Testis (tissue), 2 donors: ENCODE results near the gene PIGZ.

Source experiments
- CTCF ChIP-seq, 3 experiments: fragments of 450-650 bp in 2 of 3; fragments of 200-600 bp in 1 of 3; sonication (generic) in 1 of 3; IDR thresholded peaks; one replicate each; pipeline ENCODE4 v1.5.1; 2016 to 2019; ENCODE audit warnings: antibody characterized with exemption in 3 of 3, mild to moderate bottlenecking in 2 of 3, moderate library complexity in 1 of 3
- POLR2A ChIP-seq: fragments of 450-650 bp; IDR thresholded peaks from one replicate; pipeline ENCODE4 v1.6.1; 2017; ENCODE audit warnings: antibody characterized with exemption, mild to moderate bottlenecking, moderate library complexity

- TF ChIP-seq POLR2A: no peak
- TF ChIP-seq CTCF (IDR thresholded peaks at IDR 0.05): no peak
Observed at GRCh38 chr3:196985954-196986885, 17.6 kb upstream of the PIGZ start.
